ENCODE data around the gene PDZD4.

Gene PDZD4

DNA sequence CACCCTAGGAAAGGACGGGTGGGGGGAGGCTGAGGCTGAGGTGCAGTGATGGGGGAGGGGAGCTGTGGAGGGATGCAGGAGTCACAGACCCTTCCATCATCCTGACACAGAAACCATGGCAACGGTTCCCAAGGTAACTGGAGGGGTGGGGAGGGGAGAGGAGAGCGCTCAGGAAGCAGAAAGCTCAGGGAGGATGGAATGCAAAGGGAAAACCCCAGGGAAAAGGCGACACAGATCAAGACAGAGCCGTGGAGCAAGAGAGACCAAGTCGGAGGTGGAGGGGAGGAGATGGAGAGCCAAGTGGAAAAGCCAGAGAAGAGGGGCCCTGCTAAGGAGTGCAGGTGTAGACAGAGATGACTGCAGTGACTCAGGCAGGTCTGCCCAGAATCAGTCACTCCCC, 41.1 kb upstream of the PDZD4 start:
- TF ChIP-seq CTCF (IDR thresholded peaks at IDR 0.05; ENCODE audit: borderline replicate concordance, insufficient read depth, low read depth, low read length), result no peak
- no peak overlapping the region for H3K4me3 ChIP-seq (ENCODE audit: low read depth, low read length)

- no peak overlapping the region for H3K4me3 ChIP-seq (ENCODE audit: low read depth, low read length)
- no peak for TF ChIP-seq CTCF (IDR thresholded peaks at IDR 0.05; ENCODE audit: borderline replicate concordance, insufficient read depth, low read depth, low read length)
These were observed 40.5 kb upstream of the PDZD4 start for GRCh38 chrX:153870791-153871360.

DNA sequence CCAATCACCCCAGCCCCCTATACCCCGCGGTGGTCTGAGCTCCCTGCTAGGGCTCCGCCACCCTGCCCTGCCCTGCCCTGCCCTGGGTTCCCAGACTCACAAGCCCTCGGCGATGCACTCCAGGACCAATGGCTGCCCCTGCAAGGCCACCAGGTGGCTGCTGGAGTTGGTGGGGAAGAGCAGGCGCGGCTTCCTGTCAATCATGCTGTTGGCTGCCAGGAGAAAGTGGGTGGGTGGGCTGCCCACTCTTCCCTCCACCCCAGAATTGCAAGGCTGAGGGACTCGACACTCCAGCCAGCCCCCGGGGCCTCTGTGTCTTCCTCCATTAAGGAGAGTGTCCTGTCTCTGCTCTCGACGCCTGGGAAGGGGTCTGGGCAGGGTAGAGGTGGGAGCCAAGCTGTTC, 39.9 kb upstream of the PDZD4 start:
- TF ChIP-seq CTCF (IDR thresholded peaks at IDR 0.05; ENCODE audit: borderline replicate concordance, insufficient read depth, low read depth, low read length), result no peak
- no peak overlapping the region for H3K4me3 ChIP-seq (ENCODE audit: low read depth, low read length)

DNA sequence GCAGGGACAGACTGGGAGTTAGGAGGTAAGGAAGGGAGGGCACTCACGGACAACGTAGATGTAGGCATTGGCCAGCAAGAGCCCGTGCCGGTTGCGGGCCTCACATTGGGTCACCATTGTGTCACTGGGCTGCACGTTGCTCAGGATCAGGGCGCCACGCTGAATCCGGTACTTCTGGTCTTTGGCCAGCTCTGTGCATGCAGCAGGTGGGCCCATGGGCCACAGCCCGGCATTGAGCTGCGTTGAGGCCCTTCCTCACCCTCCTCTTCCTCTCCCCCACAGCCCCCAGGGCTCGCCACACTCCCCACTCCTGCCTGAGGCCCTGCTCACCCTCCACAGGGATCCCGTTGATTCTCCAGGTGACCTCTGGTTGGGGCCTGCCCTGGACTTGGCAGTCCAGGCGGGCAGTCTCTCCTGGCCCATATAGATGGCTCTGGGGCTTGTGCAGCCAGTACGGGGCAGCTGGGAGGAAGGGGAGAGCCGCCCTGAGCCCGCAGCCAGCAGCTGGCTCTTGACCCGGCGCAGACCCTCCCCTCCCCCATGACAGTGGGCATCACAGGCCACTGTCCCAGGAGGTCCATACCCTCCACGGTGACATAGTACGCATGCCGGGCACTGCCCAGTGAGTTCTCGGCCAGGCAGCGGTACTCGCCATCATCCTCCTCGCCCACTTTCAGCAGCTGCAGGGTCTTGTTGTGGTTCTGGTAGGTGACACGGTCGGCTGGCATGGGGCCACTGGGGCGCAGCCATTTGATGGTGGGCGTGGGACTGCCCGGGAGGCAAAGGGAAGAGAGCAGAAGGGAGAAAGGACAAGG, 39.3 kb upstream of the PDZD4 start:
- H3K4me3 ChIP-seq (ENCODE audit: low read depth, low read length), result no peak overlapping the region
- TF ChIP-seq CTCF (IDR thresholded peaks at IDR 0.05; ENCODE audit: borderline replicate concordance, insufficient read depth, low read depth, low read length), result no peak

GRCh38 chrX:153868576-153869472, 38.5 kb upstream of the PDZD4 start:
- no peak overlapping the region for H3K4me3 ChIP-seq (ENCODE audit: low read depth, low read length)
- TF ChIP-seq CTCF (IDR thresholded peaks at IDR 0.05; ENCODE audit: borderline replicate concordance, insufficient read depth, low read depth, low read length), result no peak

DNA sequence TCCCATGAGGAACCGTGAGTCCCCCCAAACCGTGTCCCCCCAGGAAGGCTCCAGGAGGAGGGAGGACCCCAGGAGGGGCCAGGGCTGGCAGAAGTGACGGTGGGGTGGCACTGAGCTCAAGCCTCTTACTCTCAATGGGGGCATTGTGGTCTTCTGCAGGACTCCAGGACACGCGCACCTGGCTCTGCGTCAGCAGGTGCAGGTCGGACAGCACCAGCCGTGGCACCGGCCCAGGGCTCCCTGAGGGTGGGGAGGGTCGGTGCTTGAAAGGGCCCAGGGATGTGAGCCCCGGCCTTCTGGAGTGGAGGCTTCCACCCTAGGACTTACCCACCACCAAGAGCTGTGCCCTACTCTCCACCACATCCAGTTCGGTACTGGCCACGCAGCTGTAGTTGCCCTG, 37.3 kb upstream of the PDZD4 start:
- TF ChIP-seq CTCF (IDR thresholded peaks at IDR 0.05; ENCODE audit: borderline replicate concordance, insufficient read depth, low read depth, low read length), result no peak
- H3K4me3 ChIP-seq (ENCODE audit: low read depth, low read length), result no peak overlapping the region

All from GM12875 (cell line).